ENCODE measurements around the gene TMEM97. TPM values are rescaled to one million over a fixed set of nuclear protein-coding genes. Genes with fewer than 3 reads are reported as not detected.

Gene TMEM97
- total RNA-seq, 2 donors from 2014 or later: 11.8 to 127 TPM

- Histone ChIP-seq H3K27me3 (replicated peaks; ENCODE audit: insufficient read depth) (no peaks in the 10 kb centered on the region), H3K27ac (no peak overlapping the region), H3K36me3 (no peaks in the 10 kb centered on the region), H3K4me3 (no peak overlapping the region), H3K9me3 (no peaks in the 10 kb centered on the region), H3K4me1 (replicated peaks) (peaks cover 3% of the 10 kb centered on the region)
- TF ChIP-seq POLR2AphosphoS5 (IDR thresholded peaks at IDR 0.05) (no peak), CTCF (IDR thresholded peaks at IDR 0.05) (no peak), POLR2A (IDR thresholded peaks at IDR 0.05) (no peak)
- no peak for DNase-seq (ENCODE audit: low spot score)
- intact Hi-C loops (cut with DNase I): no loop called here
- 96% methylated on average over 4 of the region's 4 CpGs for WGBS
Measured at GRCh38 chr17:28315846-28316705, 2.9 kb upstream of the TMEM97 start.

DNA sequence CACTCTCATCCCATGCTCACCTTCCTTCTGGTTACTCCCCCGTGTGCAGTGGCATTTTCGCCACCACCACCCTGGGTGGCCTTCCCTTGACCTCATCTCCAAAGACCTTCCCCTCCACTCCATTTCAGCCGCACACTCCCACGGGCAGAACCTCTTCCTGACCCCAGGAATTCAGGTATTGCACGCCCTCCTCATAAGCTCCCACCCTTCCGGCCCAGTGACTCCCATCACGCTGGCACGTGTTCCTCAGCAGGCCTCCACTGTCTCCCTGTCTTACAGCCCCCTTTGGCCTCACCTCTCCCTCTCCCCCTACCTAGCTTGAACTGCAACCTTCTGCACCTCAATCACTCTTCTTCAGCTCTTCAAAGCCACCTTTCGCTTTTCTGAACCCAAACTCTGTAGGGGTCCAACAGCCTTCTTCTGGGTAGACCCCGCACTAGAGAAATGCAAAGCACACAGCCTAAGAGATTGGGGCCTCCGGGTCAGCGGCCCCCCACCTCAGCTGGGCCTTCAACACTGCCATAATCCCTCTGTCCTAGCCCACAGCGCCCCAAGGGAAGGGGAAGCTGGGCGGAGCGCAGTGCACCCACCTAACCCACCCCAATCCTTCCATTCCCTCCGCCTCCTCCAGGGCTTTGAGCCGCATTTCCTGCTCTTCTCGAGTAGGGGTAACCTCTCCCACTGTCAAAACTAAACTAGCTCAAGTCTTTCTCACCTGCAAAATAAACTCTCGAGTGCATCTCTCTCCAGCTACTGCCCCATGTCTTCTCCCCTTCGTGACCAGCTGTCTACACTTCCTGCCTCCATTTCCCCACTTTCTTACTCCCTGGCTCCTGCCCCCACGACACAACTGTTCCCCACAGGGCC is 1.7 kb upstream of the TMEM97 start:
- no peaks in the 10 kb centered on the region for H3K27me3 ChIP-seq (replicated peaks; ENCODE audit: insufficient read depth)
- H3K4me3 ChIP-seq: no peak overlapping the region
- intact Hi-C loops (cut with DNase I): no loop called here
- H3K4me1 ChIP-seq (replicated peaks): peaks cover 3% of the 10 kb centered on the region
- DNase-seq (ENCODE audit: low spot score): no peak
- no peak for TF ChIP-seq POLR2AphosphoS5 (IDR thresholded peaks at IDR 0.05)
- TF ChIP-seq CTCF (IDR thresholded peaks at IDR 0.05): no peak
- no peak for TF ChIP-seq POLR2A (IDR thresholded peaks at IDR 0.05)
- H3K36me3 ChIP-seq: no peaks in the 10 kb centered on the region
- H3K27ac ChIP-seq: no peak overlapping the region
- WGBS: 83% methylated on average over 21 of the region's 21 CpGs
- H3K9me3 ChIP-seq: no peaks in the 10 kb centered on the region

GRCh38 chr17:28317966-28318758 is 838 bp upstream of the TMEM97 start:
- Histone ChIP-seq H3K27ac (no peak overlapping the region), H3K9me3 (no peaks in the 10 kb centered on the region), H3K4me3 (peak overlapping the region; percentile 45 to 50), H3K4me1 (replicated peaks) (peaks cover 3% of the 10 kb centered on the region), H3K27me3 (replicated peaks; ENCODE audit: insufficient read depth) (no peaks in the 10 kb centered on the region), H3K36me3 (no peaks in the 10 kb centered on the region)
- 12% methylated on average over 40 of the region's 40 CpGs for WGBS
- no peak for TF ChIP-seq POLR2AphosphoS5 (IDR thresholded peaks at IDR 0.05)
- no peak for TF ChIP-seq CTCF (IDR thresholded peaks at IDR 0.05)
- no peak for TF ChIP-seq POLR2A (IDR thresholded peaks at IDR 0.05)
- intact Hi-C loops (cut with DNase I): no loop called here
- no peak for DNase-seq (ENCODE audit: low spot score)

DNA sequence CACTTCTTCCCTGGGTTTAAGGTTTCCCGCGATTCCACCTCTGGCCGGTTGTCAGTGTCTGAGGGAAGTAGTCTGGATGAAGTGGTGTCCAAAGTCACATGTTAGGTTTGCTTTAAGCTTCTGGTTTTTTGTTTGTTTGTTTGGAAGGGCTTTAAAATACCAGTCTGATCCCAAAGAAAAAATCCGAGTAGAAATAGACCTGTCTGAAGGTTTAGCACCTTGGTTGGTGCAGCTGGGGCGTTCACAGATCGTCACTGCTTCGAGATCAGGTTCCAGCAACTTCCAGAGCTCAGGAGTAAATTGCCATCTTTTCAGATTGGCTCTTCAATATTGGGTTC is 567 bp downstream of the TMEM97 start:
- DNase-seq (ENCODE audit: low spot score): no peak
- H3K27ac ChIP-seq: peak overlapping the region; percentile 23 to 24
- TF ChIP-seq POLR2AphosphoS5 (IDR thresholded peaks at IDR 0.05) (no peak), POLR2A (IDR thresholded peaks at IDR 0.05) (no peak), CTCF (IDR thresholded peaks at IDR 0.05) (no peak)
- peaks cover 3% of the 10 kb centered on the region for H3K4me1 ChIP-seq (replicated peaks)
- peak overlapping the region; percentile 45 to 50 for H3K4me3 ChIP-seq
- intact Hi-C loops (cut with DNase I): no loop called here
- 1% methylated on average over 7 of the region's 7 CpGs for WGBS
- H3K9me3 ChIP-seq: no peaks in the 10 kb centered on the region
- no peaks in the 10 kb centered on the region for H3K27me3 ChIP-seq (replicated peaks; ENCODE audit: insufficient read depth)
- no peaks in the 10 kb centered on the region for H3K36me3 ChIP-seq

Measured in prostate gland (tissue), 2 donors.